Measurements from ENCODE around the gene SCML2. TPM values are rescaled to one million over a fixed set of nuclear protein-coding genes. Genes with fewer than 3 reads are reported as not detected.
"Not testable (repeated sequence)": the region's sequence is repeated elsewhere in the genome, so short reads cannot be mapped to it uniquely, and the experiment has no call there.

SCML2 gene
- 1.3 and 1.4 TPM in 2 replicates for total RNA-seq
- polyA plus RNA-seq (2012), result 0.79 TPM

- DNase-seq (ENCODE audit: low read depth), result peak; percentile 42
Observed at GRCh38 chrX:18354369-18355223, at the start of gene SCML2. TSS of gene SCML2 (minus strand) at chrX:18354688. CDS start at chrX:18334071, 20,617 bp downstream.

DNA sequence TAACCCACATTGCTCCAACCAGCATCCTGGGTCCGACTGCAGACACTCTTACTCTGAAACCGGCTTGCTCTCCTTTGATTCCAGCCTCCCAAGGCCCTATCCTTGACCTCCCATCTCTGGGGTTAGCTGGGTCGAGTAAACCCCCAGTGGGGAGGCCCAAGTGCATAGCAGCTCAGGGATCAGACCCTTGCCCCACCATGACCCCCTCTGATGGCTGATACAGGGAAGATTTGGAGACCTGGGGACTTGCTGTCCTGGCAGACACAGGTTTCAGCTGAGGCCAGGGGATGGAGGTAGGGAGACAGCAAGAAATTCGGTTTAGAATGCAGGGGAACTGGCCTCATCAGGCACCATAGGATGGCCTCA lies 47.3 kb upstream of the SCML2 start:
- no peak for DNase-seq (ENCODE audit: low read depth)

DNA sequence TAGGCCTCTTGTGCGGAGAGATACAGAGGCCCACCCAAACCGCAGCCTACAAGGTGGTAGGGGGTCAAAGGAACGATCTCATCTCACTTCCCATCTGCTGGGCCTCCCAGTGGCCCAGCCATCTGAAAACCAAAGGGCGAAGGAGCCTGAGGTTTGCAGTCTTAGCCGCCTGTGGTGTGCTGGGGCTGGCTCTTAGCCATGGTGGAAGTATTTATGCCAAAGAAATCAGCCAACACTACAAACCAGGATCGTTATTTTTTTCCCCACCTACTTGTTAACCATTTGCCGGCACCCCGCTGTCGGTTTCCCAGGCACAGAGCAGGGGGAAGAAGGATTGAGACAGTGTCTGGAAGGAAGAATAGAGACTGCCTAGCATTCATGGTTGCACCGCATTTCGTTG lies 40.0 kb upstream of the SCML2 start:
- no peak for DNase-seq (ENCODE audit: low read depth)

GRCh38 chrX:18390941-18391538 lies 36.6 kb upstream of the SCML2 start:
- DNase-seq (ENCODE audit: low read depth), result peak; percentile 43

DNA sequence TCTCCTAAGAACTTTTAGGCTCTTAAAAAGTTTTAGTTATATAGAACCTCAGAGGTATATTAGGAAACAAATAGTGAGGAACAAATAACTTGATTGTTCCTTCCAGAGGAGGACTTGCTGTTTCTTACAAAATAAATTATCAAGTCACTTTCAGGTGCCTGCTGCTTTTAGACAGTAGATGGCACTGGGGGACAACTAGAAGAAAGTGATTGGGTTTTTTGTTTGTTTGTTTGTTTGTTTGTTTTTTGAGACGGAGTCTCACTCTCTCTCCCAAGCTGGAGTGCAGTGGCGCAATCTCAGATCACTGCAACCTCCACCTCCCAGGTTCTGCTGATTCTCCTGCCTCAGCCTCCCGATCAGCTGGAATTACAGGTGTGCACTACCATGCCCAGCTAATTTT lies 35.5 kb upstream of the SCML2 start:
- DNase-seq (ENCODE audit: low read depth), result no peak

DNA sequence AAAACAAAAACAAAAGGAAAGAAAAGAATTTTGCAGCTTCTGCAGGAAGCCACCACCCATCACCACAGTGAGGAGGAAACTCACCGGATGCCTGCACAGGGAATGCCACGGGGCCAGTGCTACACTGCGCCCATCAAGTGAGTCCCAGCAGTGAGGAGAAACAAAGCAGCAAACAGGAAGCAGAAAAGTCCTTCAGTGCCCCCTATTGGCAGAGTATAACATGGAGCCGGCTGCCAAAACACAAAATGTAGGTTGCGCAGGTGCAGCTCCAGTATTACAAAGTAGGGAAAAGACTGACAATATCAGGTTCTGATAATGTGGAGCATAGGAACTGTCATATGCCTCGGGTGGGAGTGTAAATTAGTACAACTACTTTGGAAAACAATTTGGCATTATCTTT lies 23.3 kb upstream of the SCML2 start:
- peak; percentile 37 for DNase-seq (ENCODE audit: low read depth)

GRCh38 chrX:18375131-18375805 lies 20.8 kb upstream of the SCML2 start:
- DNase-seq (ENCODE audit: low read depth), result not testable (repeated sequence)

DNA sequence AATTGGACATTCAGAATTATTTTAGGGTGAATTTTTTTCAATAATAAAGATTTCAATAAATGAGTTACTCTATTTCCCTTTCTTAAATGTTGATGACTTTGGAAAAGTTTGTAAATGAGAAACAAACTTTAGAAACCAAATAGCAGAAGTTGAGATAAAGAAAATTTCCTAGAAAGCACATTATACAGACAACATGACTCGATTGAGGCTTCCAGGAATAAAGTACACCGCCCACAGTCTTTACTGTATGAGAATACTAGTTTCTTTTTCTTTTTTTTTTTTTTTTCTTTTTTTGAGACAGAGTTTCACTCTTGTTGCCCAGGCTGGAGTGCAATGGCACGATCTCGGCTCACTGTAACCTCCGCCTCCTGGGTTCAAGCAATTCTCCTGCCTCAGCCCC lies 14.6 kb upstream of the SCML2 start:
- DNase-seq (ENCODE audit: low read depth), result not testable (repeated sequence)

GRCh38 chrX:18368402-18368801 lies 13.9 kb upstream of the SCML2 start:
- DNase-seq (ENCODE audit: low read depth), result no peak

GRCh38 chrX:18360867-18361266 lies 6.4 kb upstream of the SCML2 start:
- peak; percentile 33 for DNase-seq (ENCODE audit: low read depth)

DNA sequence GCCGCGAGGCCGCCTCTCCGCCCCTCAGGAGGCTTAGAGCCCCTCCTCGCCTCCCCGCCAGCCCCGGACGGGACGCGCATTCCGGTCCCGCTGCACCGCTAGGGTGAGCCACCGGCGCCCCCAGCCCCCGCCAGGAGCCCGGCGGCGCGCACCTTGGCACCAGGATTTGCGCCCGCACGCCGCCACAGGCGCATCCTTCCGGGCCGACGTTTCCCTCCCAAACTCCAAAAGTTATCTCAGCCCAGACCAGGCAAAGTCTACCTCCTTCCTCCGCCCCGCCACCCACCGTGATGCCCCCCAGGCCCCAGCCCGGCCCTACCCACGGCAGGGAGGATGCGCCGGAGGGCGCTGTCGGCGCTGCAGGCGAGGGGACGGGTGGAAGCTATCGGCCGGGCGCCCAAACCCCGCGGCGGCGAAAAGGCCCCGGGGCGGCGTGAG lies 538 bp downstream of the SCML2 start:
- DNase-seq (ENCODE audit: low read depth), result no peak

DNA sequence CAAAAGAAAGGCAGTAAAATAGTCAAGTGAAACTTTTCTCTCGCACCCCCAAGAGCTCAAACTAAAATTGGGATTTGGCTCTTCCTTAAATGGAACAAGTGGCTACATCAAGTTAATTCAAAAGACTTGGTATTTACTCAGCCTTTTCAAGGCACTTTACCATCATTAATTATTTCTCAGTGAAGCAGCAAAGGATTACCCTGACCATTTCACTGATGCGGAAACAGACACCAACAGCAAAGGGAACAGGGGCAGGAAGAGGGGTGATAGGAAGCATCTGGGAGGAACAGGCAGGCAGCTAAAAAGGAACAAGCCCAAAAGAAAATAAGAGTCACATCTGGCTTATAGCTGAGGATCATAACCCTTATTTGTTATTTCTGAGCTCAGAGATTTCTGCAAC lies 2.7 kb downstream of the SCML2 start:
- no peak for DNase-seq (ENCODE audit: low read depth)

DNA sequence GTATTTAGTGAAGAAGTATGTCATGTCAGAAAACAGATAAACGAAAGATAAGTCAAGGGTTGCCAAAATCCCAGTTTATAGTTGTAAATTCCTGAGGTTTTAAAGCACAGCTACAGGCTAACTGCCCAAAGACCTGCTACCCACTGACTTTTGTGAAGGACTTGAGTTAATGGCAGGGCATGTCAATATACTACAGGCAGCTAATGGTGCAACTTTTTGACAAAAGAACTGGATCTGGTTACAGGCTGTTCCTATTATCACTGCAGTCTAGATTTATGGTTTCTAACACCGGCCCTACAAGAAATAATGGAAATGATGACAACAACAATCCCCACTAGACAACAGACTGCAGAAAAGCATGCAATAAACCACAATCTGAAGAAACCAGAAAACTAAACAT lies 6.4 kb downstream of the SCML2 start:
- no peak for DNase-seq (ENCODE audit: low read depth)

- no peak for DNase-seq (ENCODE audit: low read depth)
Observed at GRCh38 chrX:18309401-18309800, 45.1 kb downstream of the SCML2 start.

DNA sequence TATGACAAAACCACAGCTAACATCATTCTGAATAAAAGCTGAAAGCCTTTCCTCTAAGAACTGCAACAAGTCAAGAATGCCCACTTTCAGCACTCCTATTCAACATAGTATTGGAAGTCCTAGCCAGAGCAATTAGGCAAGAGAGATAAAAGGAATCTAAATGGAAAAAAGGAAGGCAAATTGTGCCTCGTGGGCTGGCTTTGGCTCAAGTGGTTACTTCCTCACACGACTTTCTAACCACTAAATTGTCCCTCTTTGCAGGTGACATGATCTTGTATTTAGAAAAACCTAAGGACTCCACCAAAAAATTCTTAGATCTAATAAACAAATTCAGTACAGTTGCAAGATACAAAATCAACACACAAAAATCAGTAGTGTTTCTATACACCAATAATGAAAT lies 57.2 kb downstream of the SCML2 start:
- DNase-seq (ENCODE audit: low read depth), result no peak

DNA sequence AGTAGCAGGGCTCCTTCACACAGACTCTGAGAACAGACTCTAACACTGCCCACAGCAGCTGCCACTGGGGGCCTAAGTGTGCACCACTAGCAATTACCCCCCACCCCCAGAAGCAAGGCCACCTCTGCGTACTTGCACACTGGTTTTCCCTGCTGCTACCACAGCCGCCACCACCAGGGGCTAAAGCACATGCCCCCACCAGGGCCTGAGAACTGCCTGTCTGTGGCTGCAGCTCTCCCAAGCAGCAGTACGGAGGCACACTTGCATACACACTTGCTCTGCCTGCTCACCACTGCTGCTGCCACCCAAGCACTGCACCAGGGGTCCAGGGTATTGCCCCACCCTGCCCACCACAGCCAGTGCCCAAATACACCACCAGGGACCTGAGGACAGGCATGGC lies 59.6 kb downstream of the SCML2 start:
- DNase-seq (ENCODE audit: low read depth), result no peak

GRCh38 chrX:18291006-18291545 lies 63.4 kb downstream of the SCML2 start:
- no peak for DNase-seq (ENCODE audit: low read depth)

DNA sequence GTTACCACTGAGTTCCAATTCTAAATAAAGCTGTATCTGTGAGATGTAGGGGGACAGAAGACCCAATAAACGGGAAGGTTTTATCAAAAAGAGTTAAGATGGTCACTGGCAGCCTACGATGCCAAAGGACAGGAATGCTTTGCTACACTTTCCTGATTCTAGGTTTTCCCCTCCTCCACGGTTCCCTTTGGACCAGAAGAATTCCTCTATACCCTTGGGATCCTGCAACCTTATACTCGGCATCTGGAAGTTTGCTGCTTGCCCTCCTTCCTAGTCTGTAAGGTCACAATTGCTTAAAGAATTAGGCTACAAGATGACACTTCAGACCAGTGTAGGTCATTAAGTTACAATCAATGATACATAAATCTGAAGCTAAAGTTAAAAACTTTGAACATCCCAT lies 64.3 kb downstream of the SCML2 start:
- peak; percentile 3 for DNase-seq (ENCODE audit: low read depth)

DNA sequence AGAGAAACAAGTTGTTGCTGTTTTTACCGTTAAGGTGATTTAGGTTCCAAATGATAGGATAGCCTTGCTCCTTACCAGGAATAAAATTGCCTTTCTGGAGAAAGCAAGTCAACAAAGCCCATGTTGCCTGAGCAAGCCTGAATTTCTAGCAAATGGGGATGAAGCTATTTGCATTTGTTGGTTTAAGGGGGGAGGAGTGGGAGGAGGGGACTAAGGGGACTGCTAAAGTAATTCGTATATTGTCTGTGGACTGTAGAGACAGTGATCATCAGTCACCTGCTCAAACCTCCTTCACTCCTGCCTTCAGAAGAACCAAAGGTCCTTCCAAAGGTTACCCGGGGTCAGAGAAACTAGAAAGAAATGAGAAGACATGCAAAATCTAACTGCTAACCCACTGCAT lies 65.8 kb downstream of the SCML2 start:
- no peak for DNase-seq (ENCODE audit: low read depth)

DNA sequence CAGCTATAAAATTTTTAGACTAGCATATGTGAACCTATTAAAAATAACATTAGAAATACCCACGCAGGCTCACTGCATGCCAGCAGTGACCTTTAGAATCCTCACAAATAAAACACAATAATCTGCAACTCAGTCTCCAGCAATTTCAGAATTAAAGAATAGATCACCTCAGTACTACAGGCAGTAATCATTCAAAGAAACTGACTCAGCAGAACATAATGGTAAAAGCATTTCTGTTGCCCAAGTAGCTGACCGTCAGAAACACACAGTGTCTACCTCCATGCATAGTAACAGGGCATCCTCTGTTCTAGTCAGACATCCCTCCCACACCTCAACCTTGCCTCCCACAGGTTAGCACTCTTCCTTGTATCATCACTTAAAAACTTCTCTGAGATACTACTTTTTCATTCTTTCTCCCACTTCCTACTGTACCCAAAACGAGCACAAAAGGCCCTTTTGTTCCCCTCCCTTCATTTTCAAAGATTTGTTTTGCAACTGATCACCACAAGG lies 68.1 kb downstream of the SCML2 start:
- no peak for DNase-seq (ENCODE audit: low read depth)

DNA sequence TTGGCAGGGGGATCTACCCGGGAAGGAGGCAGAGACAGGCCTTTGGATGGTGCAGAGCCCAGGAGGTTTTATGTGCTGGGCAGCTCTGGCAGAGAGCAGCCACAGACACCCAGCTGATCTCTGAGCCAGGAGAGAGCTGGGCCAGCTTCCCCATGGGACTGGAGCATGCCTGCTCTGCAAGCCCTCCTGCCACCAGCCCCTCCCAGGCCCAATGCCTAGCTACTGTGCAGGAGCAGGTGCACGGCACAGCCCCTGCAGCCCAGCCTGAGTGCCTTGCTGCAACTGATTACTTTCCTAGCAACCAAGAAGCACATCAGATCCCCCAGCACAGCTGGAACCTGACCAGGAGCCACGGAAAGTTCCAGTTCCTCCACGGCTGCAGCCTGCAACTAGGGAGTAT lies 76.0 kb downstream of the SCML2 start:
- DNase-seq (ENCODE audit: low read depth), result no peak

- no peak for DNase-seq (ENCODE audit: low read depth)
Observed at GRCh38 chrX:18272222-18272621, 82.3 kb downstream of the SCML2 start.

Data from myocyte (in vitro differentiated cells).